ENCODE measurements around the gene KLF5. TPM values are rescaled to one million over a fixed set of nuclear protein-coding genes. Genes with fewer than 3 reads are reported as not detected.
"Not testable (repeated sequence)": the region's sequence is repeated elsewhere in the genome, so short reads cannot be mapped to it uniquely, and the experiment has no call there.

Gene KLF5
- total RNA-seq, 1 donor from 2014 or later = 0.59 TPM

- ATAC-seq (ENCODE audit: poor library complexity) (no peak), DNase-seq (no peak)
- intact Hi-C loops (cut with DNase I) = no loop called here
These were observed 17.1 kb downstream of the KLF5 start for GRCh38 chr13:73075954-73076353.

GRCh38 chr13:73077865-73078264 lies 19.1 kb downstream of the KLF5 start:
- intact Hi-C loops (cut with DNase I) = no loop called here
- ATAC-seq (ENCODE audit: poor library complexity) = no peak

GRCh38 chr13:73079359-73079758 lies 20.6 kb downstream of the KLF5 start:
- intact Hi-C loops (cut with DNase I) = no loop called here
- no peak for DNase-seq
- ATAC-seq (ENCODE audit: poor library complexity) = no peak

More at GRCh38 chr13:73077865-73078264, 19.1 kb downstream of the KLF5 start:
- no peak for DNase-seq

GRCh38 chr13:73081256-73081915 lies 22.6 kb downstream of the KLF5 start:
- intact Hi-C loops (cut with DNase I) = no loop called here
- ATAC-seq (ENCODE audit: poor library complexity) = no peak

GRCh38 chr13:73082471-73082870 lies 23.7 kb downstream of the KLF5 start:
- ATAC-seq (ENCODE audit: poor library complexity) (no peak), DNase-seq (no peak)
- intact Hi-C loops (cut with DNase I) = no loop called here

More at GRCh38 chr13:73081256-73081915, 22.6 kb downstream of the KLF5 start:
- DNase-seq = no peak

GRCh38 chr13:73082895-73083294 lies 24.1 kb downstream of the KLF5 start:
- DNase-seq = no peak
- no peak for ATAC-seq (ENCODE audit: poor library complexity)
- intact Hi-C loops (cut with DNase I) = no loop called here

GRCh38 chr13:73088332-73088935 lies 29.6 kb downstream of the KLF5 start:
- intact Hi-C loops (cut with DNase I) = no loop called here
- ATAC-seq (ENCODE audit: poor library complexity) (no peak), DNase-seq (no peak)

GRCh38 chr13:73089213-73089612 lies 30.4 kb downstream of the KLF5 start:
- no peak for DNase-seq
- intact Hi-C loops (cut with DNase I) = no loop called here
- no peak for ATAC-seq (ENCODE audit: poor library complexity)

GRCh38 chr13:73090116-73090822 lies 31.5 kb downstream of the KLF5 start:
- DNase-seq = no peak
- intact Hi-C loops (cut with DNase I) = no loop called here

GRCh38 chr13:73090823-73091187 lies 32.0 kb downstream of the KLF5 start:
- ATAC-seq (ENCODE audit: poor library complexity) (no peak), DNase-seq (no peak)
- intact Hi-C loops (cut with DNase I) = no loop called here

More at GRCh38 chr13:73090116-73090822, 31.5 kb downstream of the KLF5 start:
- ATAC-seq (ENCODE audit: poor library complexity) = no peak

GRCh38 chr13:73092829-73093228 lies 34.0 kb downstream of the KLF5 start:
- ATAC-seq (ENCODE audit: poor library complexity) = no peak
- intact Hi-C loops (cut with DNase I) = no loop called here
- DNase-seq = no peak

GRCh38 chr13:73096173-73096572 lies 37.4 kb downstream of the KLF5 start:
- no peak for DNase-seq
- no peak for ATAC-seq (ENCODE audit: poor library complexity)
- intact Hi-C loops (cut with DNase I) = no loop called here

GRCh38 chr13:73096638-73097037 lies 37.8 kb downstream of the KLF5 start:
- DNase-seq = no peak
- no peak for ATAC-seq (ENCODE audit: poor library complexity)
- intact Hi-C loops (cut with DNase I) = no loop called here

GRCh38 chr13:73100781-73101180 lies 42.0 kb downstream of the KLF5 start:
- DNase-seq; ATAC-seq (ENCODE audit: poor library complexity); intact Hi-C loops (cut with DNase I): not testable (repeated sequence)

- ATAC-seq (ENCODE audit: poor library complexity) = no peak
- DNase-seq = no peak
- intact Hi-C loops (cut with DNase I) = no loop called here
These were observed 42.7 kb downstream of the KLF5 start for GRCh38 chr13:73101351-73102007.

GRCh38 chr13:73103238-73103637 lies 44.4 kb downstream of the KLF5 start:
- no peak for ATAC-seq (ENCODE audit: poor library complexity)
- intact Hi-C loops (cut with DNase I) = no loop called here
- no peak for DNase-seq

- intact Hi-C loops (cut with DNase I) = no loop called here
- no peak for ATAC-seq (ENCODE audit: poor library complexity)
These were observed 47.8 kb downstream of the KLF5 start for GRCh38 chr13:73106513-73107178.

GRCh38 chr13:73107481-73107880 lies 48.7 kb downstream of the KLF5 start:
- no peak for DNase-seq
- intact Hi-C loops (cut with DNase I) = no loop called here
- no peak for ATAC-seq (ENCODE audit: poor library complexity)

More at GRCh38 chr13:73106513-73107178, 47.8 kb downstream of the KLF5 start:
- DNase-seq = no peak

GRCh38 chr13:73107970-73108369 lies 49.2 kb downstream of the KLF5 start:
- DNase-seq (no peak), ATAC-seq (ENCODE audit: poor library complexity) (no peak)
- intact Hi-C loops (cut with DNase I) = no loop called here
